Measurements from ENCODE around the gene SMAD2.

DNA sequence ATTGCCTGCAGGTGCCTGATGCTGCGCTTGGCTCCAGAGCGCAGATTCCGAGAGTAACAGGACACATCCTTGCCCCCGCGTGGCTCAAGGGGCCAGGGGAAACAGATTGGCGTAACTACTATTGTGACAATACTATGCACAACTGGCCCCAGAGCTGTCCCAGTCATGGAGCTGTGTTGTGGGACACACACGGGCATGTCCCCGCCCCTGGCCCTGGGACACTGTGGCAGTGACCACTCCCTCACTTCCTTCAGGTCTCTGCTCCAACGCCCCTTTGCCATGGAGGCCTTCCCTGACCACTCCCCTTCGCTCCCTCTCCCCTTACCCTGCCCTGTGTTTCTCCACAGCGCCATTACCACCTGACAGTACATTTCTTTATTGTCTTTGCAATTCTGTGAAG lies 132.1 kb downstream of the SMAD2 start:
- TF ChIP-seq SREBF2 (CRISPR knock-in tag; IDR thresholded peaks at IDR 0.05): no peak
- no peak for TF ChIP-seq ZNF384 (IDR thresholded peaks at IDR 0.05; ENCODE audit: low read depth, low read length)
